Panc1 (cell line): ENCODE measurements around the gene EMX2. TPM values are rescaled to one million over a fixed set of nuclear protein-coding genes. Genes with fewer than 3 reads are reported as not detected.

ENCODE experiments used
- ATAC-seq: fragments of 200-7000 bp; cut with Tn5 transposase; 2 replicates; pipeline ENCODE4 v1.9.1; 2020; ENCODE audit warnings: mild to moderate bottlenecking, moderate library complexity
- BruUV-seq: library from RNA; stranded (reverse); fragments of 400-500 nt; replicated peaks from 2 replicates; lab custom pipeline; 2021; lab: Mats Ljungman, UMichigan
- CTCF ChIA-PET: fragments of 300-600 bp; sonication (Branson Sonifier 250); formaldehyde crosslinking; loops from one replicate; lab custom pipeline; 2022; ENCODE audit warnings: antibody characterized with exemption; lab: Charles Lee
- POLR2A ChIA-PET: fragments of 300-600 bp; sonication (Branson Sonifier 250); formaldehyde crosslinking; loops from one replicate; lab custom pipeline; 2022; ENCODE audit warnings: antibody characterized with exemption; lab: Charles Lee
- DNase-seq: peaks from one replicate; pipeline ENCODE4 v3.0.0-alpha.2; 2010; ENCODE audit warnings: low read depth, low spot score
- H3K27ac ChIP-seq: 2 replicates; pipeline ENCODE4 v1.5.1; 2011; ENCODE audit warnings: mild to moderate bottlenecking, low read length, inconsistent platforms
- H3K27me3 ChIP-seq: fragments of 200-500 bp; sonication (Bioruptor generic); 2 replicates; pipeline ENCODE4 v1.6.0; 2014; ENCODE audit warnings: low read length, inconsistent platforms; ENCODE audit not compliant: control insufficient read depth, insufficient read depth
- H3K36me3 ChIP-seq: fragments of 200-500 bp; sonication (Bioruptor generic); 2 replicates; pipeline ENCODE4 v1.5.1; 2014; ENCODE audit warnings: inconsistent platforms, mild to moderate bottlenecking, low read length, moderate library complexity; ENCODE audit not compliant: control insufficient read depth, insufficient read depth
- H3K4me1 ChIP-seq: 2 replicates; pipeline ENCODE4 v1.5.1; 2011; ENCODE audit warnings: inconsistent platforms, mild to moderate bottlenecking, low read length, moderate library complexity; ENCODE audit not compliant: control insufficient read depth, insufficient read depth
- H3K4me3 ChIP-seq, 2 experiments: 2 replicates each; pipeline ENCODE4 v1.5.1; 2011 to 2012; ENCODE audit warnings: low read depth in 2 of 2, low read length in 2 of 2, mild to moderate bottlenecking in 2 of 2, inconsistent platforms in 1 of 2, moderate library complexity in 1 of 2
- H3K9me3 ChIP-seq: fragments of 200-500 bp; sonication (Bioruptor generic); 2 replicates; pipeline ENCODE4 v1.5.1; 2014; ENCODE audit warnings: low read depth, mild to moderate bottlenecking, inconsistent platforms, low read length, moderate library complexity; ENCODE audit not compliant: control insufficient read depth, insufficient read depth
- POLR2AphosphoS5 ChIP-seq: IDR thresholded peaks from 2 replicates; pipeline ENCODE4 v1.6.1; 2012; ENCODE audit warnings: mild to moderate bottlenecking, low read depth, low read length, moderate library complexity
- SIN3A ChIP-seq: IDR thresholded peaks from 2 replicates; pipeline ENCODE4 v1.6.1; 2012; ENCODE audit warnings: low read depth, mild to moderate bottlenecking, low read length, moderate library complexity, borderline replicate concordance; ENCODE audit not compliant: insufficient read depth
- TCF7L2 ChIP-seq: IDR thresholded peaks from 2 replicates; pipeline ENCODE4 v1.6.1; 2011; ENCODE audit warnings: mild to moderate bottlenecking, low read depth, low read length, inconsistent platforms
- in situ Hi-C: cut with HindIII; loops from 2 replicates; pipeline ENCODE4 v1.10.0; 2016; ENCODE audit warnings: low sequenced_read_pairs, low pct_unique_long_range_greater_than_20kb
- intact Hi-C: fragments of 100-400 bp; cut with micrococcal nuclease; formaldehyde crosslinking; loops from one replicate; pipeline ENCODE4 v1.10.0; 2022; ENCODE audit not compliant: unreplicated experiment
- total RNA-seq: library from RNA; stranded (reverse); gene quantifications from one replicate; pipeline ENCODE4 v1.2.1, GENCODE V29; 2021; ENCODE audit not compliant: unreplicated experiment
- TF ChIP-seq, protein P1 (sequence below): fragments of 450-650 bp; IDR thresholded peaks from 2 replicates; pipeline ENCODE4 v1.5.1; 2017; ENCODE audit warnings: mild to moderate bottlenecking
- TF ChIP-seq, protein P2 (sequence below), 2 experiments: IDR thresholded peaks; 2 replicates each; pipeline ENCODE4 v1.6.1; 2011 to 2012; ENCODE audit warnings: low read depth in 2 of 2, control low read depth in 1 of 2, low read length in 1 of 2, mild to moderate bottlenecking in 1 of 2, moderate library complexity in 1 of 2; ENCODE audit not compliant: insufficient read depth in 1 of 2

Gene EMX2
- total RNA-seq, 1 experiment from 2014 or later = not detected

DNA sequence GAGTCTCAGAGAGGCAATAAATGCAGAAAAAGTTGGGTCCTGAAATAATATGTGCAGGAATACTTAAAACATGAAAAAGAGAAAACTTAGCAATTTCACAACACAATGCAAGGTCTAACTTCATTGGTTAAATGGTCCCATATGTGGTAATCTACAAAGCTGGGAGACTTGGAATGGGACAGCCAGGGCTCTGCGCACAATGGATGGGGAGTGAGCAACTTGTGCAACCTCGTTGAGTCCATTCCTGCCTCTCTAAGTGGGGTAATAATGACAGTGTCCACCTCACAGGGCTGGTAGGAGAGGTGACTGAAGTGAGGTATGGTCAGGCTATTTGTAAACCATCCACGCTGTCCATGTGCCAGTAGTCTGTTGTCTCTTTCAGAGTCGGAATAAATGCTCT, 11.8 kb upstream of the EMX2 start:
- CTCF ChIA-PET = no interaction called here
- in situ Hi-C loops (no loop called here), intact Hi-C loops (loop anchor here (10.0 kb wide), 1 partner anchor 514 kb away; the partner anchor contains the start of gene RAB11FIP2)
- Histone ChIP-seq H3K4me1 (no peaks in the 10 kb centered on the region; the same call in none of the 2 replicates), H3K9me3 (no peaks in the 10 kb centered on the region), H3K27ac (no peak overlapping the region), H3K4me3 (no peak overlapping the region), H3K36me3 (no peaks in the 10 kb centered on the region), H3K27me3 (peaks cover 54% of the 10 kb centered on the region)
- BruUV-seq = no TSS peak
- ATAC-seq = no peak
- TF ChIP-seq TCF7L2 (no peak), SIN3A (no peak), POLR2AphosphoS5 (no peak)
- TF ChIP-seq, protein P1, sequence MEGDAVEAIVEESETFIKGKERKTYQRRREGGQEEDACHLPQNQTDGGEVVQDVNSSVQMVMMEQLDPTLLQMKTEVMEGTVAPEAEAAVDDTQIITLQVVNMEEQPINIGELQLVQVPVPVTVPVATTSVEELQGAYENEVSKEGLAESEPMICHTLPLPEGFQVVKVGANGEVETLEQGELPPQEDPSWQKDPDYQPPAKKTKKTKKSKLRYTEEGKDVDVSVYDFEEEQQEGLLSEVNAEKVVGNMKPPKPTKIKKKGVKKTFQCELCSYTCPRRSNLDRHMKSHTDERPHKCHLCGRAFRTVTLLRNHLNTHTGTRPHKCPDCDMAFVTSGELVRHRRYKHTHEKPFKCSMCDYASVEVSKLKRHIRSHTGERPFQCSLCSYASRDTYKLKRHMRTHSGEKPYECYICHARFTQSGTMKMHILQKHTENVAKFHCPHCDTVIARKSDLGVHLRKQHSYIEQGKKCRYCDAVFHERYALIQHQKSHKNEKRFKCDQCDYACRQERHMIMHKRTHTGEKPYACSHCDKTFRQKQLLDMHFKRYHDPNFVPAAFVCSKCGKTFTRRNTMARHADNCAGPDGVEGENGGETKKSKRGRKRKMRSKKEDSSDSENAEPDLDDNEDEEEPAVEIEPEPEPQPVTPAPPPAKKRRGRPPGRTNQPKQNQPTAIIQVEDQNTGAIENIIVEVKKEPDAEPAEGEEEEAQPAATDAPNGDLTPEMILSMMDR = no peak
- TF ChIP-seq, protein P2, sequence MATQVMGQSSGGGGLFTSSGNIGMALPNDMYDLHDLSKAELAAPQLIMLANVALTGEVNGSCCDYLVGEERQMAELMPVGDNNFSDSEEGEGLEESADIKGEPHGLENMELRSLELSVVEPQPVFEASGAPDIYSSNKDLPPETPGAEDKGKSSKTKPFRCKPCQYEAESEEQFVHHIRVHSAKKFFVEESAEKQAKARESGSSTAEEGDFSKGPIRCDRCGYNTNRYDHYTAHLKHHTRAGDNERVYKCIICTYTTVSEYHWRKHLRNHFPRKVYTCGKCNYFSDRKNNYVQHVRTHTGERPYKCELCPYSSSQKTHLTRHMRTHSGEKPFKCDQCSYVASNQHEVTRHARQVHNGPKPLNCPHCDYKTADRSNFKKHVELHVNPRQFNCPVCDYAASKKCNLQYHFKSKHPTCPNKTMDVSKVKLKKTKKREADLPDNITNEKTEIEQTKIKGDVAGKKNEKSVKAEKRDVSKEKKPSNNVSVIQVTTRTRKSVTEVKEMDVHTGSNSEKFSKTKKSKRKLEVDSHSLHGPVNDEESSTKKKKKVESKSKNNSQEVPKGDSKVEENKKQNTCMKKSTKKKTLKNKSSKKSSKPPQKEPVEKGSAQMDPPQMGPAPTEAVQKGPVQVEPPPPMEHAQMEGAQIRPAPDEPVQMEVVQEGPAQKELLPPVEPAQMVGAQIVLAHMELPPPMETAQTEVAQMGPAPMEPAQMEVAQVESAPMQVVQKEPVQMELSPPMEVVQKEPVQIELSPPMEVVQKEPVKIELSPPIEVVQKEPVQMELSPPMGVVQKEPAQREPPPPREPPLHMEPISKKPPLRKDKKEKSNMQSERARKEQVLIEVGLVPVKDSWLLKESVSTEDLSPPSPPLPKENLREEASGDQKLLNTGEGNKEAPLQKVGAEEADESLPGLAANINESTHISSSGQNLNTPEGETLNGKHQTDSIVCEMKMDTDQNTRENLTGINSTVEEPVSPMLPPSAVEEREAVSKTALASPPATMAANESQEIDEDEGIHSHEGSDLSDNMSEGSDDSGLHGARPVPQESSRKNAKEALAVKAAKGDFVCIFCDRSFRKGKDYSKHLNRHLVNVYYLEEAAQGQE (IDR thresholded peaks at IDR 0.05; ENCODE audit: insufficient read depth in 1 of 2, low read depth in 2 of 2, low read length in 1 of 2) = no peak
- DNase-seq = no peak
- POLR2A ChIA-PET = no interaction called here

DNA sequence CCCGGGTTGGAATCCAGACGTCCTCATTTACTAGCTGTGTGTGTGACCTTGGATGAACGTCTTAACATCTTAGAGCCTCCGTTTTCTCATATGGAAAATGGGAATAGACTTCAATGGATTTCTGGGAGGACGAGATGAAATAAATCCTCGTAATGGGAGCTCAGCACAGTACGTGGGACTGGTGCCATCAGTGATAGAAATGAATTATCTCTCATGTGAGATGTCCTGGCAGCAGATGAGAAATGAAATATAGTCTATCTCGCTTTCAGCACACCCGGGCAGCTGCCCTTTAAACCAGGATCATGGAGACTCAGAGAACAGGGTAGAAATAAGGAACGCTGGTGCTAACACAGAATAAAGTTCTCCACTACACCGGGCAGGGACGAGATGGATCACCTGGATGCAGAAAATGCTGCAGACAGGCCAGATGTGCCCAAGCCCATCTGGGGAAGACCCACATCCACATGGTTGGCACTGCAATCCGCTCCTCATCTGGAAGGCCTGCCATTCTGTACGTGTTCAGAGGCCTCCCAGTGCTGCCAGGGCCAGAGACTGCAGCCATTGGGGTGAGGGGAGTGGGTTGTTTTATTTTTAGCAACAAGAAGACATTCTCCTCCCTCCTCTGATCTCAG, 11.1 kb upstream of the EMX2 start:
- intact Hi-C loops = loop anchor here (10.0 kb wide), 1 partner anchor 513 kb away; the partner anchor contains the start of gene RAB11FIP2
- ATAC-seq (no peak), DNase-seq (no peak)
- BruUV-seq = no TSS peak
- H3K4me3 ChIP-seq = no peak overlapping the region
- no peak overlapping the region for H3K27ac ChIP-seq
- in situ Hi-C loops = no loop called here
- ChIA-PET CTCF (no interaction called here), POLR2A (no interaction called here)
- H3K27me3 ChIP-seq = peaks cover 58% of the 10 kb centered on the region
- no peaks in the 10 kb centered on the region for H3K36me3 ChIP-seq
- H3K9me3 ChIP-seq = no peaks in the 10 kb centered on the region
- H3K4me1 ChIP-seq = no peaks in the 10 kb centered on the region; the same call in none of the 2 replicates
- TF ChIP-seq TCF7L2 (no peak), POLR2AphosphoS5 (no peak), SIN3A (no peak)
- TF ChIP-seq, protein P2 (IDR thresholded peaks at IDR 0.05; ENCODE audit: insufficient read depth in 1 of 2, low read depth in 2 of 2, low read length in 1 of 2) = no peak
- TF ChIP-seq, protein P1 = no peak
